Muscle layer of duodenum (tissue), 2 donors: Measurements from ENCODE around the gene AGAP4.
"Not testable (repeated sequence)": the region's sequence is repeated elsewhere in the genome, so short reads cannot be mapped to it uniquely, and the experiment has no call there.

ENCODE experiments used
- H3K27ac ChIP-seq: one replicate; pipeline ENCODE4 v1.7.0; 2013; ENCODE audit warnings: mild to moderate bottlenecking, low read length
- H3K27me3 ChIP-seq: one replicate; pipeline ENCODE4 v1.7.0; 2013; ENCODE audit warnings: low read depth, mild to moderate bottlenecking, control low read depth, low read length
- H3K36me3 ChIP-seq, 2 donors: one replicate each; pipeline ENCODE4 v1.7.0; 2013; ENCODE audit warnings: low read length in 2 of 2, control low read depth in 1 of 2, mild to moderate bottlenecking in 1 of 2; ENCODE audit not compliant: insufficient read depth in 2 of 2, control insufficient read depth in 1 of 2
- H3K4me1 ChIP-seq, 2 donors: one replicate each; pipeline ENCODE4 v1.7.0; 2013; ENCODE audit warnings: low read length in 2 of 2, mild to moderate bottlenecking in 2 of 2, control low read depth in 1 of 2, moderate library complexity in 1 of 2; ENCODE audit not compliant: insufficient read depth in 2 of 2, control insufficient read depth in 1 of 2
- H3K4me3 ChIP-seq, 2 donors: one replicate each; pipeline ENCODE4 v1.7.0; 2013; ENCODE audit warnings: low read length in 2 of 2, low read depth in 1 of 2, mild to moderate bottlenecking in 1 of 2
- H3K9me3 ChIP-seq, 2 donors: one replicate each; pipeline ENCODE4 v1.7.0; 2013; ENCODE audit warnings: low read length in 2 of 2, control low read depth in 1 of 2, mild to moderate bottlenecking in 1 of 2; ENCODE audit not compliant: control insufficient read depth in 1 of 2
- donor health status: healthy.

The AGAP4 gene

DNA sequence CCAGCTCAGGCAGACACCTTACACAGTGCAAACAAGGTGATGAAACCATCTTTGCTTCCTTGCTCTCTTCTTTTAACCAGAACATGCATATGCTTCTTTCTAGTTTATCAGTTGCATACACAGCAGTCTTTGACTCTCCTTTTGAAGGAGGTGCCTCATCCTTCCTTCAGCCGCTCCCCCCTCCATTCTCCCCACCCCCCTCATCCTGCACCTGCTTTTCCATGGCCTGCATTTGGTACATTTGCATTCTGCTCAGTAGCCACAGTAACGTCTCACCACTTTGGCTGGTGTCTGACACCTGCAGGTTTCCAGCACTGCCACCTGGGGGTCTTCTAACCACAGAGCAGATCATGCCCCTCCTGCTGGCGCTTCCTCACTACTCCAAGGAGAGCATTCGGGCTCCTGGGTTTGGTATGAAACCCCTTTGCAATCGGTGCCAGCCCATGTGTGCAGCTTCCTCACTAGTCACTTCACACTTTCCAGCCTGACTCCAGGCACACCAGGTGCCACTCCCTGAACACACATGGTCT is 60.0 kb downstream of the AGAP4 start:
- H3K4me3 ChIP-seq, H3K27ac ChIP-seq, H3K9me3 ChIP-seq, H3K4me1 ChIP-seq, H3K27me3 ChIP-seq: not testable (repeated sequence)
- H3K36me3 ChIP-seq = peaks cover 4 to 24% of the 10 kb centered on the region in 2 donors

DNA sequence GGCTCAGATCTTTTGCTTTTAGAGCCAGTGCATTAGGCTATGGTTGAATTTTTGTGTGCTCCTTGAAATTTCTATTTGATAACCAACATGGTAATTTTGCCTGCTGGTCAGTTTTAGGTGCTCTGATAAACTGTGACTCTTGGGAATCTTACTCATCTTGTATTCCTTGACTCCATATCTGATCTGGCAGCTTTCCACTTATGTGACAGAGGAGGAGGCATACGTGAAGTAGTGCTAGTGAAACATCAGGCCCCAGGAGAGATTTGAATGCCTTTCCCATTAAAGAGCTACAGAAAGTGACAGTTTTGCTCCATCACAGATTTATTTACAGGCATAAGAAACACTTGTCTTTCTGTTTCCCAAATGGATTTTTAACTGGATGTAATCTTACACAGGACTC is 61.1 kb downstream of the AGAP4 start:
- not testable (repeated sequence) for H3K27me3 ChIP-seq, H3K27ac ChIP-seq, H3K9me3 ChIP-seq, H3K4me1 ChIP-seq, H3K4me3 ChIP-seq
- H3K36me3 ChIP-seq = peaks cover 4 to 19% of the 10 kb centered on the region in 2 donors
